HG03175 (cell line): ENCODE results near the gene PPP4R3A.
"Not testable (repeated sequence)": the region's sequence is repeated elsewhere in the genome, so short reads cannot be mapped to it uniquely, and the experiment has no call there.

ENCODE experiments used
- ATAC-seq: cut with Tn5 transposase; IDR thresholded peaks from one replicate; pipeline ENCODE4 v1.9.1; 2021; ENCODE audit warnings: mild to moderate bottlenecking, moderate library complexity; ENCODE audit not compliant: unreplicated experiment

PPP4R3A gene

DNA sequence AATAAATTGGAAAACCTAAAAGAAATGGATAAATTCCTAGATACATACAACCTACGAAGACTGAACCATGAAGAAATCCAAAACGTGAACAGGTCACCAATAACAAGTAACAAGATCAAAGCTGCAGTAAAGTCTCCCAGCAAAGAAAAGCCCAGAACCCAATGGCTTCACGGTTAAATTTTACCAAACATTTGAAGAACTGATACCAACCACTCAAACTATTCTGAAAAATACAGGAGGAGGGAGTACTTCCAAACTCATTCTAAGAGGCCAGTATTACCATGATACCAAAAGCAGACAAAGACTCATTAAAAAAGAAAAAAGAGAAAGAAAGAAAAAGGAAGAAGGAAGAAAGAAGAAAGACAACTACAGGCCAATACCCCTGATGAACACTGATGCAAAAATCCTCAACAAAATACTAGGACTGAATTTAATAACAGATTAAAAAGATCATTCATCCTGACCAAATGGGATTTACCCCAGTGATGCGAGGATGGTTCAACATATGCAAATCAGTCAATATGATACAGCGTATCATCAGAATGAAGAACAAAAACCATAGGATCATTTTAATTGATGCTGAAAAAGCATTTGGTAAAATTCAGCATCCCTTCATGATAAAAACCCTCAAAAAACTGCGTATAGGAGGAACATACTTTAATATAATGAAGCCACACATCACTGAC, 65.6 kb downstream of the PPP4R3A start:
- ATAC-seq = no peak

DNA sequence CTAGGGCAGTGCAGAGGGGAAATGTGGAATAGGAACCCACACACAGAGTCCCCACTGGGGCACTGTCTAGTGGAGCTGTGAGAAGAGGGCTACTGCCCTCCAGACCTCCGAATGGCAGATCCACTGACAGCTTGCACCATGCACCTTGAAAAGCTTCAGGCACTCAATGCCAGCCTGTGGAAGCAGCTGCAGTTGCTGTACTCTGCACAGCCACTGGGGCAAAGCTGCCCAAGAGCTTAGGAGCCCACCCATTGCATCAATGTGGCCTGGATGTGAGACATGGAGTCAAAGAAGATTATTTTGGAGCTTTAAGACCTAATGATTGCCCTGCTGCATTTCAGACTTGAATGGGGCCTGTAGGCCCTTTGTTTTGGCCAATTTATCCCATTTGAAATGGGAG, 70.8 kb downstream of the PPP4R3A start:
- ATAC-seq = no peak

DNA sequence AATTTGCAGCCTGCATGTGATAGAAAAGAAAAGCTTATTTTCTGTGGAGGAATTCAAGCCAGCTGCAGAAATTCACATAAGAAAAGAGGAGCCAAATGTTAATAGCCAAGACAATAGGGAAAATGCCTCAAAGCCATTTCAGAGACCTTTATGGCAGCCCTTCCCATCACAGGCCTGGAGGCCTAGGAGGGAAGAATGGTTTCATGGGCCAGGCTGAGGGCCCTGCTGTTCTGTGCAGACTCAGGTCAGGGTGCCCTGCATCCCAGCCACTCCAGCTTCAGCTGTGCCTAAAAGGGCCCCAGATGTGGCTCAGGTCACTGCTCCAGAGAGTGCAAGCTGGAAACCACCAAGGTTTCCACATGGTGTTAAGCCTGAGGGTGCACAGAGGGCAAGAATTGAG, 71.3 kb downstream of the PPP4R3A start:
- ATAC-seq = no peak

DNA sequence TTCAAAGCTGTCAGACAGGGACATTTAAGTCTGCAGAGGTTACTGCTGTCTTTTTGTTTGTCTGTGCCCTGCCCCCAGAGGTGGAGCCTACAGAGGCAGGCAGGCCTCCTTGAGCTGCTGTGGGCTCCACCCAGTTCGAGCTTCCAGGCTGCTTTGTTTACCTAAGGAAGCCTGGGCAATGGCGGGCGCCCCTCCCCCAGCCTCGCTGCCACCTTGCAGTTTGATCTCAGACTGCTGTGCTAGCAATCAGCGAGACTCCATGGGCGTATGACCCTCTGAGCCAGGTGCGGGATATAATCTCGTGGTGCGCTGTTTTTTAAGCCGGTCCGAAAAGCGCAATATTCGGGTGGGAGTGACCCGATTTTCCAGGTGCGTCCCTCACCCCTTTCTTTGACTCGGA, 73.8 kb downstream of the PPP4R3A start:
- ATAC-seq = not testable (repeated sequence)

DNA sequence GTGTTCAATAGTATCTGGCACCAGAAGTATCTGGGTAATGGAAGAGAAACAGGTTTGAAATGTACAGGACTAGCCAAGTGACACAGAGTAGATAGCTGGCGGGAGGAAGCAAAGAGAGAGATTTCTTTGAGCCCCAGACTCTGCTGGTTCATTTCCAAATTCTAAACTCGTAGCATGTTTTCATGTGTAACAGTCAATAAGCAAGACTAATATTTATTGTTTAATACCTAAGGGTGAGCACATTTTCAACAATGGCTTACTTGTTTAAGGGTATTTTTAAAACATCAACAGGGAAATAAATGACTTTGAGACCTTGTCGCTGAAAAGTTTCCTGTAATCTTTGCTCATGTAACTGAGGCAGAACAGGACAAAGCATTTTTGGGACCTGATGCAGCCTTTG, 80.7 kb downstream of the PPP4R3A start:
- no peak for ATAC-seq

DNA sequence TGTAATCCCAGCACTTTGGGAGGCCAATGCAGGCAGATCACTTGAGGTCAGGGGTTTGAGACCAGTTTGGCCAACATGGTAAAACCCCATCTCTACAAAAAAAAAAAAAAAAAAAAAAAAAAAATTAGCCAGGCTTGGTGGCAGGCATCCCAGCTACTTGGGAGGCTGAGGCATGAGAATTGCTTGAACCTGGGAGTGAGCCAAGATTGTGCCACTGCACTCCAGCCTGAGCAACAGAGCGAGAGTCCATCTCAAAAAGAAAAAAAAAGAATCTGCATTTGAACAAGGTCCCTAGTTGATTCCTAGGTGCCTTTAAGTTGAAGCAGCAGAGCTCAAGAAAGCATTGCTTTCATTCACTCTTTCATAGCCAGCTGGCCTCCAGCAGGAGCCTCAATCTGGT, 81.2 kb downstream of the PPP4R3A start:
- not testable (repeated sequence) for ATAC-seq

DNA sequence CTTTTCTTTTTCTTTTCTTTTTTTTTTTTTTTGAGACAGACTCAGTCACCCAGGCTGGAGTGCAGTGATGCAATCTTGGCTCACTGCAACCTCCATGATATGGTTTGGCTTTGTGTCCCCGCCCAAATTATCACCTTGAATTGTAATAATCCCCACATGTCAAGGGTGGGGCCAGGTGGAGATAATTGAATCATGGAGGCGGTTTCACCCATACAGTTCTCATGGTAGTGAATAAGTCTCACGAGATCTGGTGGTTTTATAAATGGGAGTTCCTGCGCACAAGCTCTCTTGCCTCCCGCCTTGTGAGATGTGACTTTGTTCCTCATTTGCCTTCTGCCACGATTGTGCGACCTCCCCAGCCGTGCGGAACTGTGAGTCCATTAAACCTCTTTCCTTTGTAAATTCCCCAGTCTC, 84.6 kb downstream of the PPP4R3A start:
- not testable (repeated sequence) for ATAC-seq

DNA sequence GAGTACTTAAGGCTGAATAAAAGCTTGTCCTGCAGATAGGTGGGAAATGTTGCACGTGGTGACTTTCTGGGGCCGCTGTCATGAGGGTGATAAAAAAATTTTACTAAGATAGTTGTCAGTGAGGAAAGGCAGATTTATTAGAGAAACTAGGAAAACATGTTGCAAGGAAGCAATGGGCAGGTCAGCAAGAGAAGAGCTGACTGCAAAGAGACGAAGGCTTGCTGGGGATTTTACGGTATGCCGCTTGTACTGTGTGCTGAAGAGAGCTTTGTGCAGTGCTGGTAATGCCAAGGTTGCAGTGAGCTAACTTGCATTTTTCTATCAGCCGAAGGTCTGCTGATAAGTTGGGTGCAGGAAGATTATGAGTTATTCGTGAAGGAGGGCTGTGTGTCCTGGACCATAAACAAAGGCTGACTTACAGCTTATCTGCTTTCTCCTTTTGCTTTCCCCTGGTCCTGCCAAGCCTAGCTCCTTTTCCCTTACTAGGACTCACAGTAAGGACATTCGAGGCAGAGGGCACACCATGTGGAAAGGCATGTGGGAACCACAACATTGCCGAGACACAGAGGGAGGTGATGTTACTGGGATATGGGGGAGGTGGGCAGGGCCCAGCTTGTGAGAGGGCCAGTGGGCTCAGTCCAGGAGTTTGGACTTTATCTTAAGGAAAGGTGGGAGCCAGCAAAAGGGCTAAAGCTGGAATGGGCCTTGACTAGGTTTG, 85.1 kb downstream of the PPP4R3A start:
- no peak for ATAC-seq

DNA sequence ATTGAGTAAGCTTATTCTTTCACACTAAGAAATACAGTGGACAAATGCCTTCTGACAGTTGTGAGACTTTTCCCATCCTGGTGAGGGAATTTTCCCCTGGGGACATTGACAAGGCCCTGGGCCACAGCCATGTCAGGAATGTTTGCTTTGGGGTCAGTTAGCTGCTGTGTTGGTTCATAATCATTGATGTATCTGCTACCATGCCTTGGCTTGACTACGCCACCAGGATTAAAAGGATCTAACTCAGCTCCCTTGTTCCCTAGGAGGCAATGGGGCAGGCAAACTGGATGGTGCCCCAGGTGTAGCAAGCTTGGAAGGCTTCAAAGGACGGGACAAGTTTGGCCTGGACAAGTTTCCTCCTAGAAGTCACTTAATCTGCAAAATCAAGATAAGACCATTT, 89.4 kb downstream of the PPP4R3A start:
- ATAC-seq = no peak

DNA sequence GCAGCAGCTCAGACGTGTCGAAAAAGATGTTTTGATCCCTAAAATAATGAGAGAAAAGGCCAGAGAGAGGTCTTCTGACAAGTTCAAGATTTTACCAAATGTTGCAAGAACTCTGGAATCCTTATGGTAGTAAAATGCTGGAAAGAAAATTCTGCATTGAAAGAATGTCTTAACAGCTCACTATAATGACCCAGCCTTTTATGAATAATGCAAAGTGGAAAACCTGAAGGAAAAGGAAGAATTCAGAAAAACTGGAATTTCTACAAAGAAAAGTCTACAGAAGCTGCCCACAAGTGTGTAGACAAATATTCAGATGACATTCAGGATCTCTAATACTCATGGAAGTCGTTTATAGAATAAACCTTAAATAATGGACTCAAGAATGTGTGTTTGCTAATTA, 90.7 kb downstream of the PPP4R3A start:
- no peak for ATAC-seq

DNA sequence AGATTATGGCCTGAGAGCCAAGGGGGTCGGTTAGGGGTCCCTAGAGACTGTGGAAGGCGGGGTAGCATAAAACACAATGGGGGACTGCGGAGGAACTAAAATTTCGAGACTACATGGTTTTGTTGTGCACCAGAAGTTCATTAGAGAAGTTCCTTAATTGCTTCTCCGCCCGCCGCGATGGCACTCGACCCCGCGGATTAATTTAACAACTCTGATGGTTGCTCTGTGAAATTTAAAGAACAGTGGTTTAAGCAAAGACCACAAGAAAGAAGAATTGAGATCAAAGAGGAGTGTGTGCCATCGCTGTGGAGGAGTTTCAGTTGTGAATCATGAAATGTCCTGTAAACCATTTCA, 91.1 kb downstream of the PPP4R3A start:
- ATAC-seq = no peak

DNA sequence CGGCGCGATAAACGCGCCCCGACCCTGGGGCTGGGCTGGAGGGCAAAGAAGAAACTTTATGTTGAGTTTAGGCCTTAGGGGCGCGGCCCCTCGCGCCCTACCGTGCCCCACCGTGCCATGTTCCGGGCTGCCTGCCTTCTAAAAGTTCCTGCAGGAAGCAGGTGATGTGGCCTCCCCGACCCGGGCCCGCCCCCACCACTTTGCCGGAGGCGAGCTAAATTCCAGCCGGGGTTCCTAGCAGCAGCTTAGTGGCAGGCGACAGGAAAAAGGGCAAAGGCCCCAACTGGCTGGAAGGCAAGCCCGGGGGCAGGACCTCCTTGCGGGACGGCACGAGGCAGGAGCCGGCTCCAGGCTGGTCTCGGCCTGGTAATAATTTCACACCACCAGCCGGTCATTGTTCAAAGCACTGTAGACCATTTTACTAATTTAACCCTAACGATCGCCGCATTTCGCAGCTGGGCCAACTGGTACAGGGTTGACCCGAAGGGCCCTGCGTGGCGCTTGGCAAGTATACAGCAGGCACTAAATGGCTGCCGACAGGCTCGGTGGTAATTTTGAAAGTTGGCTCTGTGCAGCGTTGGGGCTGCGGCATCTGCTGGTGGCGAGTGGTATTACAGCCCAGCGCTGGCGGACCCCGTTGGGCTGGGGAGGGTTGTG, 91.6 kb downstream of the PPP4R3A start:
- ATAC-seq = no peak

DNA sequence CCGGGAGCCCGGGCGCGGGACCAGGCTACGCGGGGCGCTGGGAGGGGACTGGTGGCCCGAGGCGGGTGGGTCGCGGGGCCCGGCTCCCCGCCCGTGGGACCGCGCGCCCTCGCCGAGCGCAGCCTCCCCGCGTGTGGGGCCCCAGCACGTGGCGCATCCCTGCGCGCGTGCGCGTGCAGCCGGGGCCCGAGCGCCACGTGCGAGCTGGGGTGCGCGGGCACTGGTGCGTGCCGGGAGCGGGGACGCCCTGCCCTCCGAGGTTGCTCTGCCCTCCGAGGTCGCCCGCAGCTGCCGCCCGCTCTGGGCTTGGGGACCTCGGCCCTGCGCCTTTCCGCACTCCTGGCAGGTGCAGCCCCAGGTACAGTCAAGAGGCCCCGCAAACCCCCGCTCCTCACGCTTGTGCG, 92.1 kb downstream of the PPP4R3A start:
- peak; percentile 28 for ATAC-seq

DNA sequence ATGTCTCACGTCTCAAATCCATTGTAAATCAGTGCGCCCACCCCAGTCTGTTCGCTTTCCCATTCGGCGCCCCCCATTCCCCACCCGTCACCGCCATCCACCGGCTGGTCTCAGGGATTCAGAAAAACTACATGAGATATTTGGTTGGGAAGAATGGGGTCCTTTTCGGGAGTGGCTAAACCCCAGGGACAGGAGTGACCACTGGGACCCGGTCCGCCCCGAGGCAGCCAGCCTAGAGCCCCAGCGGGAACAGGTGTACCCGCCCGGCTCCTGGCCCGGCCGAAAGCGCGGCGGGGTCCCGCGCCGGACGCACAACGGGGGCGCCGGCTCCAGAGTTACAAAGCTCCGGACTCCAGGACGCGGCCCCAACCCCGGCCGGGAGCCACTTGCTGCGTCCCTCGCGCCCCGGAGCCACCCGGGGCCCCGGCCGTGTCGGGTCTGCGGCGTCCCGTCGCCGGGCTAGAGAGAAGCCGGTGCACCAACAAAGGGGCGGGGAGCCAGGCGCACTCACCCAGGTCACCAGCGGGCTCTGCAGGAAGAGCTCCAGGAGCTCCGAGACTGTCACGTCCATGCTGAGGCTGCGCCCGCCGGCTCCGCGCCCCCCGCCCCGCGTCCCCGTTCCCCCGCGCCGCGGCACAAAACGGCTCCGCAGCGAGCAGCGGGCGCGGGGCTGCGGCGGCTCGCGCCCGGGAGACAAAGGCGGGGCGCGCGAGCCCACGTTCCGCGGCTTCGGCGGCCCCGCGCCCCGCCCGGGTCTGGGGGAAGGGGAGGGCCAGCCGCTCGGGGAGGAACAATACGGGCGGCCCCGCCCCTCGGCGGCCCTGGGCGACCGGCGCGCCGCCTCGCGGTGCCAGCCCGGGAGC, 92.8 kb downstream of the PPP4R3A start, which contains the start of gene CCDC88C:
CCDC88C (minus strand) TSS at position 701 of the 863 bp plus-strand sequence; CDS start at position 571, 130 bp downstream.
- peak; percentile 49 for ATAC-seq

DNA sequence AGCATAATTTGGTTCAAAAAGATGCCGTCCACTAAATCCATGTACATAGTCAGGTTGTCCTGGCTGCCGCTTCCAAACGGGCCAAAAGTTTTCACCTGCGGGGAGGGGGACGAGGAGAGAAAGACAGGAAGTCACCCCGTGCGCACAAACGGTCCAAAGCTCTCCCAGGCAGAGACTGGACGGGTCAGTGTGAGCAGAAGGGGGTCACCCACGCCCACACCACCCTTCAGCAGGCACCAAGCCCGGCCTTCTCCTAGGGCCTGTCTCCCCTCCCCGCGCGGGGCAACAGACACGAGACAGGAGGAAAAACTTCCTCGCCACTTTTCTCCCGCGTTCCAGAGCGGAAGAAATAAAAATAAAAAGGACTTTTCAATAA, 93.4 kb downstream of the PPP4R3A start:
- no peak for ATAC-seq

DNA sequence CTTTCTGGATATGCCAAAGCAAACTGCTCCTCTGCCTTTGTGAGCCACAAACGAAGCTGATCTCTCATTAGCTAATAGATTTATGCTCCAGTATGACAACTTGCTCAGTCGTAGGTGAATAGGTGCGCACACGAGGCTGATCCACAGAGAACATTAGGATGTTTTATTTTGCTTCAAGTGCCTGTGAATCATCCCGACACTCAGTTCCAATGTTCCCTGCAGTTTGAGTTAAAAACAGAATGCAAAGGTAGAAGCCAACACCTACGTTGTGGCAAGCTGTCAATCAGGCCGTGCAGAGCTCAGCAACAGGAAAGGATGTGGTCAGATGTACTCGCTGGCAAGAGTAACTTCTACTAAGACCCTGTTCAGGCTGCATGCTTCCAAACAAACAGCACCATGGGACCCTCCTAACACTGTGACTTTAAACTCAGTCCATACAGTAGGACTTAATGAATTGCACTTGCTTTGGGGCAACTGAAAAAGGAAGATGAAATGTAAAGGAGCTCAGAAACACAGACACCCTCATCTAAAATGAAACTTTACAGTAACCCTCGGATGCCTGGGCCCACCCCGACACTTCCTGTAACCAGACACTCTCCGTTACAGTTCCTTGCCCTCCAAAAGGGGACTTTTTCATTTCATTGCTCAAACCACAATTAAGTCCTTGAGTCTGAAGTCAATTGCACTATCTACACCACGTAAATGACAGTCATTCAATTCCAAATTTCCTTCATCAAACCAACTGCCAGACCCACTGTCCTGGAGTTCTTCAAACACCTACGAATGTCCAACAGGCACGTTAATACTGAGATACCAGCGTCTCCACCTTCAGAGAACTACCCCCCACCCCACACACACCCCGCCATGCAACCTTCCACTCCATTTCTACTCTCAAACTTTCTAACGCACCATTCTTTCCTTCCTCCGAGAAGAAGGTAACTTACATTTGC, 94.0 kb downstream of the PPP4R3A start:
- ATAC-seq = peak; percentile 63

DNA sequence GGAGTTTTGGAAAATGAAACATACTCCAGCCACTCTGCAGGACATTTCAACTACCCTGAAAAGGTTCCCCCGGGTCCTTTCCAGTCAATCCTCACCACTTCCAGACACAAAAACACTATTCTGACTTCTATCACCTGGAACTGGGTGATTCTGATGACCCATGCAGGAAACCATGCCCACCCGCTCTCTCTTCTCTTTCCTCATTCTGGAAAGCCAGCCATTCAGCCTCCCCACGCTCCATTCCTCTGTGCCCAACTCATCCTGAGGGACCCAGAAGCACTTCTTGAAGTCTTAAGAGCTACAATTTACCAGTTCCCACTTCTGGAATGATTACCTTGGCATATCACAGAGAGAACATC, 95.7 kb downstream of the PPP4R3A start:
- no peak for ATAC-seq

DNA sequence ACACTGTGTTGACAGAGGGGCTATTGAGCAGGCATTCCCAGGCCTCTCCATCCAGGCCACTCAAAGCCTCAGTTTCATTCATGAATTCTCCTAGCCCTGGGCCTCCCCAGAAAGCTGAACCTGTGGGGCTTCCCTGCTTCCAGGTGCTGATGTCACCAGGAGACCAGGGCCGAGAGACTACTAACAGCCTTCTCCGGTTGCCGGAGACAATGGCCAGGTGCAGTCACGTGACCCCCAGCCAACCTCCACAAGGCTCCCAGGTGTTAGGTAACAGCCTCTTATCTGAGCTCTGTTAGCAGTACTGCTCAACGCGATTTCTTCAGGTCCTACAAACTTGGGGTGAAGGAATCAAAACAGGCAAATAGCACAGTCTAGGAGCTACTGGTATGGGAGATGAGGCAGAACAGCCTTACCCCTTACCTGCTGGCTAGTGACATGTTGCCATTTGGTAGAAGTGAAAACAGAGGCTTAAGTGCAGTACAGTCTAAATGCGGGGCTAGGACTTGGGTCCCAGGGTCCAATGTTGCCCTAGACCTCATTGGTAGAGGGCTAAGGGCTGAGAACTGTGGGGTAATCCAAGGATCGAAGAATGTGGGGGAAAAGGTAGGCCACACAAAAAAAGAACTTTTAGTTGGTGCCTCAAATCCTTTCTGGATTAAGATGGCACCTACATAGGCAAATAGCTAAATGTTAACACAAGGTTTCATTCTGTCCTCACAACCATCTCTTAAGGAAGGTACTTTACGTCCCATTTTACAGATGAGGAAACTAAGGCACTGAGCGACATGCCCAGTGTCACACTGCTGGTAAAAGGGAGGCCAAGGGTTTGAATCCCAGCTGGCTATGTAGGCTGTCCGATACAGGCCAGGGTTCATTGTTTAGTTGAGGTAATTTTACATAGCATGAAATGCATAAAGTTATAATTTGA, 96.3 kb downstream of the PPP4R3A start:
- ATAC-seq = no peak

DNA sequence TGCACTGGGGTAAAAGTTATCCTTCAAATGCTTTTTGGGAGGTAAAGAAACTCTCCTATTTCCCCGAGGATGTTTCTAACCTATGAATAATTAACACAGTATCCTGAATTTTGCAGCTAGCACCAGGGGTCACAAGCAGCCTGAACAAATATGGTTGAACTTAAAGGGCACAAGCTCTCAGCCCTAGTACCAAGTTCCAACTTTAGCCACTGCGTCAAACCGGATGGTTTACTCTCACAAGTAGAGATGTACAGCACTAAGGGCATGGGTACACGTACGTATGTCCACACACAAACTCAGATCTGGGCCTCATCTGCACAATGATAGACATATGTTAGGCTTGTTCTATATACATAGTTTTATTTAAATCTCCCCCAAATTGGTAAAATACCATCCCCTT, 97.2 kb downstream of the PPP4R3A start:
- no peak for ATAC-seq
